Stimulated activated CD8-positive, alpha-beta memory T cell treated with anti-CD3 and anti-CD28 coated beads, Interleukin-7, amount 100 ng/mL, for 1 hour (primary cell): ENCODE results near the gene ATG12.

ENCODE experiments used
- DNase-seq, 2 donors: peaks; one replicate each; pipeline ENCODE4 v3.0.0-alpha.2; 2020; ENCODE audit warnings: low read depth in 2 of 2

ATG12 gene

GRCh38 chr5:115807654-115808052 lies 33.7 kb downstream of the ATG12 start:
- no peak for DNase-seq

- DNase-seq: no peak
These were observed 34.2 kb downstream of the ATG12 start for GRCh38 chr5:115806986-115807653.

- no peak for DNase-seq
These were observed 39.4 kb downstream of the ATG12 start for GRCh38 chr5:115801984-115802383.

- no peak for DNase-seq
These were observed 40.2 kb downstream of the ATG12 start for GRCh38 chr5:115801152-115801551.

DNA sequence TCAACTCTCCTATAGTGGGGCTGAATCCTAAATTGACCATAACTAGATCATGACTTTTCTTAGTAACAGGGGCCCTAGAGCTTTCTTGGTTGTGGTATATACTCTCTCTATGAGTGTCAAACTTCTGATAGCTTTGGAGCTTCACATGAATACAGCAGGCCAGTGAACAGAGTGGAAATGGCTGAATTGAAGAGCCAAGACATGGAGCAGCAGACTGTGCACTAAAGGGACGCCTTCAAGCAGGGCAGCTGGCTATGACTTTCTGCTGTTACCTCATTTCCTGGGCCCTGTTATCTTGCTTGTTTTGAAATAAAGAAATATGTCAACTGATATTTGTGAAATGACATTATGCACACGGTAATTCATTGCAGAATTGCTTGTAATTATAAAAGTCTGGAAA lies 41.3 kb downstream of the ATG12 start:
- DNase-seq: no peak

DNA sequence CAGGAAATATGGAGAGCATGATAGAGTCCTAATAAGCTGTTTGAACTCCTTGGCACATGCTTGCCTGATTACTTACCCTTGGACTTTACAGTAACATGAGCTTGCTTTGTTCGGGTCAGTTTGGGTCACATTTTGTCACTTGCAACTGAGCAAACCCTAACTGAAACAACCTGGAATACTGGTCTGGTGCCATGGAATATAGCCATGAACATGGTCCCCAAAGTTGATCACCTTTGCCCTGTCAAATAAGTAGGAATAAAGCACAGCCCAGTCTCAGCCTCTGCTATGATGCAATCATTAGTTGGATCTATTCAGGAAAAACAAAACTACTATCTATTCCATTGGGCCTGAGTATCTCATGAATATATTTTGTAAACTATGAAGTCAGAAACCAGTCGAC lies 43.1 kb downstream of the ATG12 start:
- DNase-seq: no peak

- DNase-seq: no peak
These were observed 44.7 kb downstream of the ATG12 start for GRCh38 chr5:115796656-115797055.

DNA sequence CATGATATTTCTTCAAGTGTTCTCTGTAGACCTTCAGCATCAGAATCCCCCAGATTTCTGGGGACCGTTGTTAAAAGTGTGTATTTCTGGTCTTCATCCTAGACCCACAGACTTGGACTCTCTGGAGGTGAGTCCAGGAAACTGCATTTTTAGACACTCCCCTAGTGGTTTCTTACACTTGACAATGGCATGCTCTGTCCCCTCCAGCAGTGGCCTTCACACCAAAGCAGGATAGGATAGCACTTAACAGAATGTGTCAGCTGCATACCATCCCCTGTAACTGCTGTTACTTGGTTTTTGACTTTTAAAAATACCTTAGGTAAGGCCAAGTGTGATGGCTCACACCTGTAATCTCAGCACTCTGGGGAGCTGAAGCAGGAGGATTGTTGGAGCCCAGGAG lies 45.7 kb downstream of the ATG12 start:
- no peak for DNase-seq

DNA sequence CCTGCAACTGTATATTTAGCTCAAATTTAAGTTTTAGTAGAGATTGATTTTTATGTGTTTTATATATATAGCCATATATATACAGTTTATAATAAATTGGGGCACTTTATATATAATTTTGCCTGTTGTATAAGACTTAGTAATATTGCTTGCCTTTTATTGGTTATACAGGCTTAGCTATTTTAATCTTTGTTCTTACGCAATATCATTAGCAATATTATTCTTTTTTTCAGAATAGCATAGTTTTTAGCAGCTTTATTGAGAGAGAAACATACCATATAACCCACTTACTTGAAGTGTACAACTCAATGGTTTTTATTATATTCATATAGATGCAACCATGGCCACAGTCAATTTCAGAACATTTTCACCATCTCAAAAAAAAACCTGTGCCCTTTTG lies 52.9 kb downstream of the ATG12 start:
- no peak for DNase-seq

DNA sequence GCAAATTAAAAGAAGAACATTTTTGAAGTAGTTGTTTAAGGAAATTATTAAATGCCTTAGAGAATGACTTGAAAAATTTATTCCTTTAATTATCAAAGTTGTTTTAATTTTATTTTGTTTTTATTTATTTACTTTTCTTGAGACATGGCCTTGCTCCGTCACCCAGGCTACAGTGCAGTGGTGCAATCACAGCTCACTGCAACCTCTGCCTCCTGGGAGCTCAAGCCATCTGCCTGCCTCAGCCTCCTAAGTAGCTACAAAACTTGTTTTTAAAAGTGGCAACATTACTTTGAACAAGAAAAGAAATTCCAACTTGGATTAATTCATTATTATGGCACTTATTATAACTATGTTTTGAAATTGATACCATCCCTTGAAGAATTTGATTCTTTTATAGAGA lies 53.9 kb downstream of the ATG12 start:
- DNase-seq: no peak

GRCh38 chr5:115785381-115786065 lies 55.8 kb downstream of the ATG12 start:
- no peak for DNase-seq

GRCh38 chr5:115778417-115778816 lies 62.9 kb downstream of the ATG12 start:
- no peak for DNase-seq
